NCI-H2107 treated with DMSO at 0.1 percent for 48 hours (cell line): ENCODE data around the gene HOTAIR.
A peak's percentile ranks its signal among the peaks of the same experiment; 100 is the strongest.

ENCODE experiments used
- DNase-seq: peaks from one replicate; lab custom pipeline; 2025; ENCODE audit not compliant: unreplicated experiment; lab: John Stamatoyannopoulos, UW

The HOTAIR gene

GRCh38 chr12:53988541-53989226 lies 13.9 kb upstream of the HOTAIR start:
- DNase-seq: no peak

GRCh38 chr12:53987787-53988230 lies 13.1 kb upstream of the HOTAIR start:
- no peak for DNase-seq

- no peak for DNase-seq
Measured at GRCh38 chr12:53986686-53987483, 12.1 kb upstream of the HOTAIR start.

- no peak for DNase-seq
Measured at GRCh38 chr12:53985994-53986685, 11.4 kb upstream of the HOTAIR start.

- no peak for DNase-seq
Measured at GRCh38 chr12:53985692-53985993, 10.9 kb upstream of the HOTAIR start.

- DNase-seq: peak; percentile 24
Measured at GRCh38 chr12:53984901-53985691, 10.3 kb upstream of the HOTAIR start, which contains the start of gene HOXC10. HOXC10 (plus strand) TSS chr12:53985146; CDS start chr12:53985260, 114 bp downstream.

- DNase-seq: no peak
Measured at GRCh38 chr12:53983950-53984572, 9.3 kb upstream of the HOTAIR start.

GRCh38 chr12:53983568-53983949 lies 8.8 kb upstream of the HOTAIR start:
- DNase-seq: no peak

- DNase-seq: no peak
Measured at GRCh38 chr12:53982648-53983567, 8.2 kb upstream of the HOTAIR start.

GRCh38 chr12:53981634-53982565 lies 7.1 kb upstream of the HOTAIR start:
- DNase-seq: no peak

GRCh38 chr12:53980802-53981496 lies 6.2 kb upstream of the HOTAIR start:
- no peak for DNase-seq

- no peak for DNase-seq
Measured at GRCh38 chr12:53980104-53980801, 5.5 kb upstream of the HOTAIR start.

- DNase-seq: no peak
Measured at GRCh38 chr12:53978477-53979356, 4.0 kb upstream of the HOTAIR start.

GRCh38 chr12:53977596-53978445 lies 3.1 kb upstream of the HOTAIR start:
- no peak for DNase-seq

GRCh38 chr12:53976823-53977595 lies 2.3 kb upstream of the HOTAIR start:
- DNase-seq: no peak
